ENCODE results near the gene TRIM71. TPM values are rescaled to one million over a fixed set of nuclear protein-coding genes. Genes with fewer than 3 reads are reported as not detected.
A peak's percentile ranks its signal among the peaks of the same experiment; 100 is the strongest.
"Not testable (repeated sequence)": the region's sequence is repeated elsewhere in the genome, so short reads cannot be mapped to it uniquely, and the experiment has no call there.

TRIM71 gene
- total RNA-seq, 1 donor from 2014 or later, result 2.5 TPM

DNA sequence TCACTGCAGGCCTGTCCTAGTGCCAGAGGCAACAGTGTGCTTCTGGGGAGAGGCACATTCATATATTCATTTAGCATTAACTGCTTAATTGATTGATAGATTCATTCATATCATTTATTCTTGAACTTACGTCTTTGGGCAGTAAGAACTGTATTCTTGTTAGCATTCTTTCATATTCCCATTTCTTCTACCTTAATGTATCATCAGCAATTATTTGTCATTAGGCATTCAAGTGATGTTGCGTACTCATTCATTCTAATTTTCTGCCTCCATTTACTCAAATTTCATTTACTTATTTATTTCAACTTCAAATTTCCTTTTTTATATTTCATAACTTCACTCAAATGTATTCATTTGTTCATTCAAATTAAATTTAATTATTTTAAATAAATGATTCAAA is 102.1 kb downstream of the TRIM71 start:
- H3K4me1 ChIP-seq, result no peaks in the 10 kb centered on the region
- no peaks in the 10 kb centered on the region for H3K27me3 ChIP-seq (ENCODE audit: low read depth)
- no peak for DNase-seq
- H3K27ac ChIP-seq, result no peak overlapping the region
- TF ChIP-seq, protein P1, sequence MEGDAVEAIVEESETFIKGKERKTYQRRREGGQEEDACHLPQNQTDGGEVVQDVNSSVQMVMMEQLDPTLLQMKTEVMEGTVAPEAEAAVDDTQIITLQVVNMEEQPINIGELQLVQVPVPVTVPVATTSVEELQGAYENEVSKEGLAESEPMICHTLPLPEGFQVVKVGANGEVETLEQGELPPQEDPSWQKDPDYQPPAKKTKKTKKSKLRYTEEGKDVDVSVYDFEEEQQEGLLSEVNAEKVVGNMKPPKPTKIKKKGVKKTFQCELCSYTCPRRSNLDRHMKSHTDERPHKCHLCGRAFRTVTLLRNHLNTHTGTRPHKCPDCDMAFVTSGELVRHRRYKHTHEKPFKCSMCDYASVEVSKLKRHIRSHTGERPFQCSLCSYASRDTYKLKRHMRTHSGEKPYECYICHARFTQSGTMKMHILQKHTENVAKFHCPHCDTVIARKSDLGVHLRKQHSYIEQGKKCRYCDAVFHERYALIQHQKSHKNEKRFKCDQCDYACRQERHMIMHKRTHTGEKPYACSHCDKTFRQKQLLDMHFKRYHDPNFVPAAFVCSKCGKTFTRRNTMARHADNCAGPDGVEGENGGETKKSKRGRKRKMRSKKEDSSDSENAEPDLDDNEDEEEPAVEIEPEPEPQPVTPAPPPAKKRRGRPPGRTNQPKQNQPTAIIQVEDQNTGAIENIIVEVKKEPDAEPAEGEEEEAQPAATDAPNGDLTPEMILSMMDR (IDR thresholded peaks at IDR 0.05), result no peak
- peaks cover 7% of the 10 kb centered on the region for H3K9me3 ChIP-seq
- no peak overlapping the region for H3K4me3 ChIP-seq
- ATAC-seq, result no peak
- intact Hi-C loops (cut with DNase I), result no loop called here
- H3K36me3 ChIP-seq, result no peaks in the 10 kb centered on the region

DNA sequence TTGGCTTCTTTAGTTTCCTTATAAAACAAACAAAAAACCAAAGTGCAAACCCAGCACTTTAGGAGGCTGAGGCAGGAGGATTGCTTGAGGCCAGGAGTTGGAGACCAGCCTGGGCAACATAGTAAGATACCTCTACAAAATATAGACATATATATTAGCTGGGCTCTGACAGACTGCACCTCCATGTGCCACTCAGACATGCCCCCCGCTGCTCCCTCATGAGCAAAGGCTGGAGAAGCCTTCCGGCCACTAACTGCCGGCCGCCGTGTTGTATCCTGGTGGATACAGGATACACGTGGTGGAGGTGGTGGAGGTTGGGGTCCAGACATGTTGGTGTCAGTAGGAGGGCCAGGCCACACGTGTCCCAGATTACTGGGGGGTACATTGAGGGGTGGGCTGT is 104.3 kb downstream of the TRIM71 start:
- peaks cover 4% of the 10 kb centered on the region for H3K9me3 ChIP-seq
- no peaks in the 10 kb centered on the region for H3K36me3 ChIP-seq
- no peaks in the 10 kb centered on the region for H3K27me3 ChIP-seq (ENCODE audit: low read depth)
- ATAC-seq, result no peak
- no peak overlapping the region for H3K27ac ChIP-seq
- intact Hi-C loops (cut with DNase I), result no loop called here
- H3K4me1 ChIP-seq, result no peaks in the 10 kb centered on the region
- no peak overlapping the region for H3K4me3 ChIP-seq
- TF ChIP-seq, protein P1 (IDR thresholded peaks at IDR 0.05), result no peak
- DNase-seq, result no peak

DNA sequence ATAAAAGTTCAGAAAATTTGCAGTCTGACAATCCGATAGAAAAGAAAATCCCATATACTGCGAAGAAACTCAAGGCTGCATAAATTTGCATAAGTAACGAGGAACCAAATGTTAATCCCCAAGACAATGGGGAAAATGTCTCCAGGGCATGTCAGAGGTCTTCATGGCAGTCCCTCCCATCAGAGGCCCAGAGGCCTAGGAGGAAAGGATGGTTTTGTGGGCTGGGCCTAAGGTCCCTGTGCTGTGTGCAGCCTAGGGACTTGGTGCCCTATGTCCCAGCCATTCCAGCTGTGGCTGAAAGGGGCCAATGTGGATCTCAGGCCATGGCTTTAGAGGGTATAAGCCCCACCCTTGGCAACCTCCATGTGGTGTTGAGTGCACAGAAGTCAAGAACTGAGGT is 112.4 kb downstream of the TRIM71 start:
- intact Hi-C loops (cut with DNase I), result loop anchor here (10.0 kb wide), 1 partner anchor 195 kb away; no protein-coding TSS in a partner anchor
- TF ChIP-seq, protein P1 (IDR thresholded peaks at IDR 0.05), result no peak

DNA sequence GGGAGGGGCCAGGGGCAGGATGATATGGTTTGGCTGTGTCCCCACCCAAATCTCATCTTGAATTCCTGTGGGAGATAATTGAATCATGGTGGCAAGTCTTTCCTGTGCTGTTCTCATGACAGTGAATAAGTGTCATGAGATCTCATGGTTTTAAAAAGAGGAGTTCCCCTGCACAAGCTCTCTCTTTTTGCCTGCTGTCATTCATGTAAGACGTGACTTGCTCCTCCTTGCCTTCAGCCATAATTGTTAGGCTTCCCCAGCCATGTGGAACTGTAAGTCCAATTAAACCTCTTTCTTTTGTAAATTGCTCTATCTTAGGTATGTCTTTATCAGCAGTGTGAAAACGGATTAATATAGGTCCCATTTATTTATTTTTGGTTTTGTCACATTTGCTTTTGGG is 113.5 kb downstream of the TRIM71 start:
- H3K27ac ChIP-seq; H3K36me3 ChIP-seq; ATAC-seq; H3K27me3 ChIP-seq (ENCODE audit: low read depth); H3K4me1 ChIP-seq; DNase-seq; H3K4me3 ChIP-seq; H3K9me3 ChIP-seq: not testable (repeated sequence)
- intact Hi-C loops (cut with DNase I), result loop anchor here (10.0 kb wide), 1 partner anchor 196 kb away; no protein-coding TSS in a partner anchor

More for the DNA sequence above, 112.4 kb downstream of the TRIM71 start:
- Histone ChIP-seq H3K4me1 (no peaks in the 10 kb centered on the region), H3K36me3 (no peaks in the 10 kb centered on the region), H3K27ac (no peak overlapping the region), H3K4me3 (no peak overlapping the region), H3K27me3 (ENCODE audit: low read depth) (no peaks in the 10 kb centered on the region), H3K9me3 (no peaks in the 10 kb centered on the region)
- DNase-seq, result no peak
- no peak for ATAC-seq

DNA sequence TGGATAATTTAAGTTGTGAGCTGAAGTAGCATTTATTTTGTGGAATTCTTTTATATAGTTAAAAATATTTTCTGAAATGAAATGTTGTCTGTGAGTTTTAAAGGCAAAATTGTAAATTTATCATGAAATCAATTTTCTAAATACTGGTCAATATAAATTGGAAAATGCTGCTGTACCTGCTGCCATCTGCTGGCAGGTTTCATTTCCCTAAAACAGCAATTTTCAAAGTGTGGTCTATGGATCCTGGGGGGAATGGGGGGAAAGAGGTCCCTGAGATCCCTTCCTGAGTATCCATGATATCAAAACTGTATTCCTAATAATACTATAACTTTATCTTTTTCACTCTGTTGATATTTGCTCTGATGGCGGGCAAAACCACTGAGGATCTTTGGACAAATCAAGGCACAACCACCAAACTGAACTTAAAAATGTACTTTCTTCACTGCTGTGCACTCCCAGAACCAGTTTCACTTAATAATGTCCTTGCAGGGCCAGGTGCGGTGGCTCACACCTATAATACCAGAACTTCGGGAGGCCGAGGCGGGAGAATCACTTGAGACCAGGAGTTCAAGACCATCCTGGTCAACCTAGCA is 116.4 kb downstream of the TRIM71 start:
- ATAC-seq (no peak), DNase-seq (no peak)

DNA sequence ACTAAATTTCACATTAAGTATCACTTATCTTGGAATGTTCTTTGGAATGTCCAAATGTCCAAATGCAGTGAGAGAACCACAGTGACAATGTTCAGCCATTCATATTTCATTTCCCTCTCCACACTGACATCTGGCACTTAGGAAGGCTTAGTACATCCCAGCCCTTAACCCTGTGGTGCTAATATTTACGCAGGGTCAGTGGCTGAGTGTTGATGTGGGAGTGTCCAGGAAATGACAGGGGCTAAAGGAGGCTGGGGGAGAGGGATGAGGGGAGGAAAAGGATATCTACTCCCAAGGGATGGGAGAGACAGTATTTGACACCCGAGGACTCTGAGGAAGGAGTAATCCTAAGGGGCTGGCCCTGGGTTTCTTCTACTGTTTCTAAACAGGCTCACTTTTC is 119.5 kb downstream of the TRIM71 start:
- TF ChIP-seq, protein P1 (IDR thresholded peaks at IDR 0.05), result no peak
- DNase-seq (no peak), ATAC-seq (no peak)
- intact Hi-C loops (cut with DNase I), result loop anchor here (10.0 kb wide), 1 partner anchor 203 kb away; no protein-coding TSS in a partner anchor
- no peaks in the 10 kb centered on the region for H3K27me3 ChIP-seq (ENCODE audit: low read depth)
- no peak overlapping the region for H3K4me3 ChIP-seq
- H3K9me3 ChIP-seq, result no peaks in the 10 kb centered on the region
- H3K4me1 ChIP-seq, result no peaks in the 10 kb centered on the region
- no peaks in the 10 kb centered on the region for H3K36me3 ChIP-seq
- no peak overlapping the region for H3K27ac ChIP-seq

More for the DNA sequence above, 116.4 kb downstream of the TRIM71 start:
- Histone ChIP-seq H3K9me3 (no peaks in the 10 kb centered on the region), H3K36me3 (no peaks in the 10 kb centered on the region), H3K27me3 (ENCODE audit: low read depth) (no peaks in the 10 kb centered on the region), H3K4me3 (no peak overlapping the region), H3K4me1 (no peaks in the 10 kb centered on the region), H3K27ac (no peak overlapping the region)
- intact Hi-C loops (cut with DNase I), result loop anchor here (10.0 kb wide), 1 partner anchor 199 kb away; no protein-coding TSS in a partner anchor
- TF ChIP-seq, protein P1 (IDR thresholded peaks at IDR 0.05), result peak; percentile 56

DNA sequence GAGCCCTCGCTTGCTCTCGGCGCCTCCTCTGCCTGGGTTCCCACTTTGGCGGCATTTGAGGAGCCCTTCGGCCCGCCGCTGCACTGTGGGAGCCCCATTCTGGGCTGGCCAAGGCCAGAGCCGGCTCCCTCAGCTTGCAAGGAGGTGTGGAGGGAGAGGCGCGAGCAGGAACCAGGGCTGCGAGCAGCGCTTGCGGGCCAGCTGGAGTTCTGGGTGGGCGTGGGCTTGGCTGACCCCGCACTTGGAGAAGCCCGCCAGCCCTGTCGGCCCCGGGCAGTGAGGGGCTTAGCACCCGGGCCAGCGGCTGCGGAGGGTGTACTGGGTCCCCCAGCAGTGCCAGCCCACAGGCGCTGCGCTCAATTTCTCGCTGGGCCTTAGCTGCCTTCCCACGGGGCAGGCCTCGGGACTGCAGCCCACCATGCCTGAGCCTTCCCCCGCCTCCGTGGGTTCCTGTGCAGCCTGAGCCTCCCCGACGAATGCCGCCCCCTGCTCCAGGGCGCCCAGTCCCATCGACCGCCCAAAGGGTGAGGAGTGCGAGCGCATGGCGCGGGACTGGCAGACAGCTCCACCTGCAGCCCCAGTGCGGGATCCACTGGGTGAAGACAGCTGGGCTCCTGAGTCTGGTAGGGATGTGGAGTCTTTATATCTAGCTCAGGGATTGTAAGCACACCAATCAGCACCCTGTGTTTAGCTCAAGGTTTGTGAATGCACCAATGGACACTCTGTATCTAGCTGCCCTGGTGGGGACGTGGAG is 121.9 kb downstream of the TRIM71 start:
- not testable (repeated sequence) for H3K27ac ChIP-seq; H3K36me3 ChIP-seq; H3K9me3 ChIP-seq; DNase-seq; ATAC-seq; H3K4me3 ChIP-seq; H3K4me1 ChIP-seq; H3K27me3 ChIP-seq (ENCODE audit: low read depth)
- intact Hi-C loops (cut with DNase I), result loop anchor here (10.0 kb wide), 1 partner anchor 205 kb away; no protein-coding TSS in a partner anchor

Measured in lower lobe of right lung (tissue), 2 donors.